Nephron progenitor cell (in vitro differentiated cells): Measurements from ENCODE around the gene LTC4S.
"Not testable (repeated sequence)": the region's sequence is repeated elsewhere in the genome, so short reads cannot be mapped to it uniquely, and the experiment has no call there.

Experiments
- DNase-seq: peaks from one replicate; pipeline ENCODE4 v3.0.0; 2021
- H3K27ac Mint-ChIP-seq: 2 replicates; pipeline ENCODE4 v1.8.0; 2021; ENCODE audit warnings: mild to moderate bottlenecking, moderate library complexity, mixed read lengths
- H3K27me3 Mint-ChIP-seq: 2 replicates; pipeline ENCODE4 v1.8.0; 2021; ENCODE audit warnings: mild to moderate bottlenecking, low read depth, mixed read lengths; ENCODE audit not compliant: poor library complexity
- H3K36me3 Mint-ChIP-seq: 2 replicates; pipeline ENCODE4 v1.8.0; 2021; ENCODE audit warnings: low read depth, mixed read lengths
- H3K4me1 Mint-ChIP-seq: 2 replicates; pipeline ENCODE4 v1.8.0; 2021; ENCODE audit warnings: mixed read lengths
- H3K4me3 Mint-ChIP-seq: 2 replicates; pipeline ENCODE4 v1.8.0; 2021; ENCODE audit warnings: mild to moderate bottlenecking, moderate library complexity, mixed read lengths
- H3K9me3 Mint-ChIP-seq: 2 replicates; pipeline ENCODE4 v1.8.0; 2021; ENCODE audit warnings: mild to moderate bottlenecking, moderate library complexity, mixed read lengths
- CTCF ChIP-seq: fragments of 200-600 bp; sonication (generic); IDR thresholded peaks from 2 replicates; pipeline ENCODE4 v1.5.0; 2021; ENCODE audit warnings: antibody characterized with exemption

LTC4S gene

GRCh38 chr5:179793468-179794139 lies at the start of gene LTC4S:
Gene LTC4S (plus strand): TSS chr5:179793986. CDS start chr5:179794081, 95 bp downstream.
- DNase-seq, result no peak
- H3K36me3 Mint-ChIP-seq, result peaks cover 15% of the 10 kb centered on the region
- H3K4me1 Mint-ChIP-seq, result peaks cover 11% of the 10 kb centered on the region
- H3K27ac Mint-ChIP-seq, result no peak within 1 kb of the TSS
- peaks cover 1% of the 10 kb centered on the region for H3K27me3 Mint-ChIP-seq
- H3K4me3 Mint-ChIP-seq, result peak within 1 kb of the TSS; percentile 74
- no peak for TF ChIP-seq CTCF
- H3K9me3 Mint-ChIP-seq, result peaks cover 6% of the 10 kb centered on the region

- H3K27me3 Mint-ChIP-seq, DNase-seq, H3K4me1 Mint-ChIP-seq, H3K27ac Mint-ChIP-seq, H3K4me3 Mint-ChIP-seq: not testable (repeated sequence)
- Mint-ChIP-seq H3K36me3 (peaks cover 80% of the 10 kb centered on the region), H3K9me3 (peaks cover 35% of the 10 kb centered on the region)
Measured at GRCh38 chr5:179744106-179744505, 49.7 kb upstream of the LTC4S start.

GRCh38 chr5:179746872-179747271 lies 46.9 kb upstream of the LTC4S start:
- Mint-ChIP-seq H3K4me3 (no peak overlapping the region), H3K27ac (no peak overlapping the region), H3K4me1 (no peaks in the 10 kb centered on the region), H3K27me3 (peaks cover 5% of the 10 kb centered on the region), H3K36me3 (peaks cover 74% of the 10 kb centered on the region), H3K9me3 (peaks cover 24% of the 10 kb centered on the region)
- no peak for TF ChIP-seq CTCF
- DNase-seq, result no peak

GRCh38 chr5:179747811-179748210 lies 46.0 kb upstream of the LTC4S start:
- H3K4me3 Mint-ChIP-seq, result no peak overlapping the region

GRCh38 chr5:179749857-179750508 lies 43.8 kb upstream of the LTC4S start:
- no peak for DNase-seq
- no peaks in the 10 kb centered on the region for H3K27me3 Mint-ChIP-seq
- H3K9me3 Mint-ChIP-seq, result peaks cover 20% of the 10 kb centered on the region
- TF ChIP-seq CTCF, result no peak
- peaks cover 18% of the 10 kb centered on the region for H3K4me1 Mint-ChIP-seq
- peaks cover 67% of the 10 kb centered on the region for H3K36me3 Mint-ChIP-seq
- H3K4me3 Mint-ChIP-seq, result no peak overlapping the region
- H3K27ac Mint-ChIP-seq, result peak overlapping the region; percentile 57

More at GRCh38 chr5:179747811-179748210, 46.0 kb upstream of the LTC4S start:
- no peaks in the 10 kb centered on the region for H3K4me1 Mint-ChIP-seq
- no peak for DNase-seq
- peaks cover 69% of the 10 kb centered on the region for H3K36me3 Mint-ChIP-seq
- no peak for TF ChIP-seq CTCF
- peaks cover 5% of the 10 kb centered on the region for H3K27me3 Mint-ChIP-seq
- H3K27ac Mint-ChIP-seq, result no peak overlapping the region
- H3K9me3 Mint-ChIP-seq, result peaks cover 21% of the 10 kb centered on the region

- H3K27me3 Mint-ChIP-seq, result no peaks in the 10 kb centered on the region
- H3K9me3 Mint-ChIP-seq, result peaks cover 3% of the 10 kb centered on the region
- no peak for TF ChIP-seq CTCF
- H3K27ac Mint-ChIP-seq, result peak overlapping the region; percentile 37
- no peak overlapping the region for H3K4me3 Mint-ChIP-seq
- DNase-seq, result no peak
- H3K36me3 Mint-ChIP-seq, result peaks cover 46% of the 10 kb centered on the region
- H3K4me1 Mint-ChIP-seq, result peaks cover 29% of the 10 kb centered on the region
Measured at GRCh38 chr5:179753971-179754370, 39.8 kb upstream of the LTC4S start.
